Endothelial cell of umbilical vein (primary cell): ENCODE results near the gene SLC9A9. TPM values are rescaled to one million over a fixed set of nuclear protein-coding genes. Genes with fewer than 3 reads are reported as not detected.

ENCODE experiments used
- BruUV-seq: library from RNA; stranded (reverse); fragments of 400-500 nt; replicated peaks from 2 replicates; lab custom pipeline; 2021; lab: Mats Ljungman, UMichigan
- CTCF ChIA-PET: fragments of 300-600, 350-600 bp; sonication (Branson Sonifier 250); formaldehyde crosslinking; loops from one replicate; lab custom pipeline; 2021; ENCODE audit warnings: antibody characterized with exemption, inconsistent platforms; lab: Charles Lee
- POLR2A ChIA-PET: fragments of 300-600, 350-600 bp; sonication (Branson Sonifier 250); formaldehyde crosslinking; loops from one replicate; lab custom pipeline; 2021; ENCODE audit warnings: antibody characterized with exemption, inconsistent platforms; lab: Charles Lee
- DNase-seq: peaks from one replicate; pipeline ENCODE4 v3.0.0-alpha.2; 2011; ENCODE audit warnings: low read depth, low spot score
- FAIRE-seq: peaks from 2 replicates; lab custom pipeline; 2011; peaks lifted over from hg19 to GRCh38; lab: Jason Lieb, UNC
- H2AFZ ChIP-seq: 2 replicates; pipeline ENCODE4 v1.6.0; 2012; ENCODE audit warnings: low read depth, low read length, control low read depth, inconsistent platforms
- H3K27ac ChIP-seq: 2 replicates; pipeline ENCODE4 v1.5.1; 2011; ENCODE audit warnings: low read depth, mild to moderate bottlenecking, control low read depth, low read length, moderate library complexity; ENCODE audit not compliant: insufficient read depth
- H3K27me3 ChIP-seq, 2 experiments: 2 replicates each; pipeline versions ENCODE4 v1.6.0 to v1.6.1; 2011; ENCODE audit warnings: low read length in 2 of 2, mixed read lengths in 1 of 2; ENCODE audit not compliant: control insufficient read depth in 2 of 2, insufficient read depth in 2 of 2
- H3K36me3 ChIP-seq, 2 experiments: 2 replicates in 1 of 2; 3 replicates in 1 of 2; pipeline ENCODE4 v1.5.1; 2011; ENCODE audit warnings: low read length in 2 of 2, mild to moderate bottlenecking in 1 of 2, moderate library complexity in 1 of 2; ENCODE audit not compliant: control insufficient read depth in 2 of 2, insufficient read depth in 2 of 2; ENCODE audit errors: extremely low read depth in 1 of 2
- H3K4me1 ChIP-seq: 3 replicates; pipeline ENCODE4 v1.5.1; 2011; ENCODE audit warnings: mild to moderate bottlenecking, low read length; ENCODE audit not compliant: control insufficient read depth, insufficient read depth; ENCODE audit errors: extremely low read depth
- H3K4me2 ChIP-seq: 2 replicates; pipeline ENCODE4 v1.6.1; 2011; ENCODE audit warnings: low read length, control low read depth, mixed read lengths; ENCODE audit not compliant: insufficient read depth
- H3K4me3 ChIP-seq, 3 experiments: fragments of 200-600 bp in 1 of 3; sonication (generic), shearing (Covaris generic) in 1 of 3; replicated peaks in 1 of 3; 2 replicates each; pipeline ENCODE4 v1.5.1; 2011 to 2016; ENCODE audit warnings: control low read depth in 3 of 3, low read length in 3 of 3, mild to moderate bottlenecking in 2 of 3, inconsistent platforms in 1 of 3, low read depth in 1 of 3, moderate library complexity in 1 of 3; ENCODE audit not compliant: insufficient read depth in 1 of 3
- H3K79me2 ChIP-seq: 2 replicates; pipeline ENCODE4 v1.6.0; 2012; ENCODE audit warnings: low read length, inconsistent platforms; ENCODE audit not compliant: control insufficient read depth, insufficient read depth
- H3K9ac ChIP-seq: replicated peaks from 2 replicates; pipeline ENCODE3; 2011; ENCODE audit warnings: low read length, control low read depth; ENCODE audit not compliant: insufficient read depth; ENCODE audit errors: extremely low read depth
- H3K9me1 ChIP-seq: replicated peaks from 3 replicates; pipeline ENCODE4 v1.6.0; 2011; ENCODE audit warnings: mild to moderate bottlenecking, low read length; ENCODE audit not compliant: control insufficient read depth, insufficient read depth; ENCODE audit errors: extremely low read depth
- H3K9me3 ChIP-seq: replicated peaks from 2 replicates; pipeline ENCODE4 v1.5.1; 2012; ENCODE audit warnings: low read length, inconsistent platforms; ENCODE audit not compliant: control insufficient read depth, insufficient read depth
- H4K20me1 ChIP-seq: replicated peaks from 2 replicates; pipeline ENCODE3; 2011; ENCODE audit warnings: mild to moderate bottlenecking, low read length; ENCODE audit not compliant: control insufficient read depth, insufficient read depth; ENCODE audit errors: extremely low read depth
- EZH2 ChIP-seq: IDR thresholded peaks from 2 replicates; pipeline ENCODE4 v1.6.1; 2012; ENCODE audit warnings: borderline replicate concordance, low read depth, mild to moderate bottlenecking, moderate library complexity, low read length, inconsistent platforms; ENCODE audit not compliant: severe bottlenecking
- FOS ChIP-seq: IDR thresholded peaks from 2 replicates; pipeline ENCODE4 v1.6.1; 2011; ENCODE audit warnings: mild to moderate bottlenecking, low read length, moderate library complexity, borderline replicate concordance; ENCODE audit not compliant: insufficient read depth
- GATA2 ChIP-seq: IDR thresholded peaks from 2 replicates; pipeline ENCODE4 v1.7.0; 2011; ENCODE audit warnings: low read depth, mild to moderate bottlenecking, moderate library complexity, mixed read lengths, low read length; ENCODE audit not compliant: insufficient read length, insufficient read depth
- JUN ChIP-seq: IDR thresholded peaks from 2 replicates; pipeline ENCODE4 v1.6.1; 2011; ENCODE audit warnings: borderline replicate concordance, low read depth; ENCODE audit not compliant: insufficient read length, insufficient read depth
- MYC ChIP-seq: IDR thresholded peaks from one replicate; pipeline ENCODE4 v1.6.1; 2011; ENCODE audit warnings: mild to moderate bottlenecking, low read depth, low read length
- POLR2A ChIP-seq: IDR thresholded peaks from 2 replicates; pipeline ENCODE4 v1.6.1; 2012; ENCODE audit warnings: low read depth, mild to moderate bottlenecking, control low read depth, low read length
- POLR2AphosphoS5 ChIP-seq: IDR thresholded peaks from 2 replicates; pipeline ENCODE4 v1.6.1; 2012; ENCODE audit warnings: low read depth, mild to moderate bottlenecking, control low read depth, low read length, moderate library complexity; ENCODE audit not compliant: insufficient read depth
- dilution Hi-C: fragments of 300-500 bp; cut with MboI; formaldehyde crosslinking; loops from one replicate; pipeline ENCODE4 v1.15.0; 2019; ENCODE audit warnings: low sequenced_read_pairs; ENCODE audit not compliant: extremely low pct_ligation_motif_present
- intact Hi-C: fragments of 100-400 bp; cut with micrococcal nuclease; formaldehyde crosslinking; loops from one replicate; pipeline ENCODE4 v1.10.0; 2022
- polyA plus RNA-seq, 4 experiments: library from polyadenylated mRNA; depleted of rRNA in 3 of 4; stranded (reverse) in 3 of 4; unstranded in 1 of 4; fragments of >200 nt; gene quantifications; 2 replicates each; pipeline versions ENCODE4 v1.2.1 to v1.2.3, GENCODE V29; 2011 to 2012; ENCODE audit warnings: missing spikeins in 1 of 4
- total RNA-seq: library from RNA; stranded (reverse); gene quantifications from 2 replicates; pipeline ENCODE4 v1.2.3, GENCODE V29; 2021
- TF ChIP-seq, protein P1 (sequence below): IDR thresholded peaks from 2 replicates; pipeline ENCODE4 v1.6.1; 2011; ENCODE audit not compliant: insufficient read depth, insufficient read length
- TF ChIP-seq, protein P2 (sequence below), 2 donors: IDR thresholded peaks; 1 replicate in 1 of 2; 2 replicates in 1 of 2; pipeline ENCODE4 v1.5.1; 2011; ENCODE audit warnings: low read length in 2 of 2, mild to moderate bottlenecking in 2 of 2, moderate library complexity in 2 of 2, control low read depth in 1 of 2, inconsistent platforms in 1 of 2, low read depth in 1 of 2; ENCODE audit not compliant: insufficient read depth in 1 of 2; ENCODE audit errors: extremely low read depth in 1 of 2

SLC9A9 gene
- total and polyA plus RNA-seq, 2 donors (not counting 3 experiments of a cell fraction or from before 2014, with no cell fraction given): 1.5 to 1.8 TPM

DNA sequence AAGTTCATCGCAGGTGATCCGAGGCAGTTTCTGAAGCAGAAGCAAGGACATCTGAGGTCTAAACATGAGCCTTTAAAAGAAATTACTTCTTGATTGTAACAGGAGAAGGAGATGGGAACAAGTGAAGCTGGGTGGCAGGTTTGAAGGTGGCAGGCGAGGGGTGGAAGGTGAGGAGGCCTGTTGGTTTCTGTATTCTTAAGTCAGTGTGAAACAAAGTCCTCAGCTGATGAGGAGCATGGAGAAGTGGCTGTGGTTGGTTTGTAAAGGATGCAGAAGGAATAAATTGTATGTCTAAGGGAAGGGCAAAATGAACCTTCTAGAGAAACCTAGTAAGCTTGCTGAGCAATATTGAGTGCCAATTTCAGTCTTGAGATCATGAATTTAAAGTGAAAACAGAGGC lies 429.9 kb downstream of the SLC9A9 start:
- H3K27me3 ChIP-seq: no peaks in the 10 kb centered on the region
- H3K4me2 ChIP-seq: no peak overlapping the region
- dilution Hi-C loops: no loop called here
- FAIRE-seq (no peak), DNase-seq (no peak)
- H3K9me3 ChIP-seq: no peaks in the 10 kb centered on the region
- no peak overlapping the region for H3K4me3 ChIP-seq
- no peak overlapping the region for H3K27ac ChIP-seq
- H3K9me1 ChIP-seq: no peaks in the 10 kb centered on the region
- no peaks in the 10 kb centered on the region for H3K4me1 ChIP-seq
- CTCF ChIA-PET: no interaction called here
- TF ChIP-seq GATA2 (no peak), EZH2 (no peak)
- BruUV-seq: no TSS peak
- no peaks in the 10 kb centered on the region for H3K36me3 ChIP-seq
- no peak overlapping the region for H3K9ac ChIP-seq
- no peaks in the 10 kb centered on the region for H3K79me2 ChIP-seq
- no peaks in the 10 kb centered on the region for H4K20me1 ChIP-seq
- POLR2A ChIA-PET: no interaction called here
- H2AFZ ChIP-seq: no peak overlapping the region
- intact Hi-C loops: no loop called here

DNA sequence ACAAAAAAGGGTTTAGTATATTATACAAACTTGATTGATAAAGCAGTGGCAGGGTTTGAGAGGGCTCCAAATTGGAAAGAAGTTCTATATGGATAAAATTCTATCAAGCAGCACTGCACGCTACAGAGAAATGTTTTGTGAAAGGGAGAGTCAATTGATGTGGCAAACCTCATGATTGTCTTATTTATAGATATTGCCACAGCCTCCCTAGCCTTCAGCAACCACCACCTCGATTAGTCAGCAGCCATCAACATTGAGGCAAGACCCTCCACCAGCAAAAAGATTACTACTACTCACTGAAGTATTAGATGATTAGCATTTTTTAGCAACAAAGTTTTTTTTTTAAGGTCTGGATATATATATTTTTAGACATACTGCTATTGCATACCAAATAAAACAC lies 432.0 kb downstream of the SLC9A9 start:
- Histone ChIP-seq H3K4me3 (no peak overlapping the region), H3K27ac (no peak overlapping the region), H3K27me3 (no peaks in the 10 kb centered on the region), H3K79me2 (no peaks in the 10 kb centered on the region), H3K36me3 (no peaks in the 10 kb centered on the region), H3K4me1 (no peaks in the 10 kb centered on the region), H3K9ac (no peak overlapping the region), H3K9me1 (no peaks in the 10 kb centered on the region), H2AFZ (no peak overlapping the region), H4K20me1 (no peaks in the 10 kb centered on the region), H3K9me3 (no peaks in the 10 kb centered on the region), H3K4me2 (no peak overlapping the region)
- intact Hi-C loops (no loop called here), dilution Hi-C loops (no loop called here)
- ChIA-PET POLR2A (no interaction called here), CTCF (no interaction called here)
- no peak for FAIRE-seq
- DNase-seq: no peak
- BruUV-seq: no TSS peak
- TF ChIP-seq MYC: no peak
- TF ChIP-seq, protein P1, sequence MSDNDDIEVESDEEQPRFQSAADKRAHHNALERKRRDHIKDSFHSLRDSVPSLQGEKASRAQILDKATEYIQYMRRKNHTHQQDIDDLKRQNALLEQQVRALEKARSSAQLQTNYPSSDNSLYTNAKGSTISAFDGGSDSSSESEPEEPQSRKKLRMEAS: no peak
- TF ChIP-seq, protein P2, sequence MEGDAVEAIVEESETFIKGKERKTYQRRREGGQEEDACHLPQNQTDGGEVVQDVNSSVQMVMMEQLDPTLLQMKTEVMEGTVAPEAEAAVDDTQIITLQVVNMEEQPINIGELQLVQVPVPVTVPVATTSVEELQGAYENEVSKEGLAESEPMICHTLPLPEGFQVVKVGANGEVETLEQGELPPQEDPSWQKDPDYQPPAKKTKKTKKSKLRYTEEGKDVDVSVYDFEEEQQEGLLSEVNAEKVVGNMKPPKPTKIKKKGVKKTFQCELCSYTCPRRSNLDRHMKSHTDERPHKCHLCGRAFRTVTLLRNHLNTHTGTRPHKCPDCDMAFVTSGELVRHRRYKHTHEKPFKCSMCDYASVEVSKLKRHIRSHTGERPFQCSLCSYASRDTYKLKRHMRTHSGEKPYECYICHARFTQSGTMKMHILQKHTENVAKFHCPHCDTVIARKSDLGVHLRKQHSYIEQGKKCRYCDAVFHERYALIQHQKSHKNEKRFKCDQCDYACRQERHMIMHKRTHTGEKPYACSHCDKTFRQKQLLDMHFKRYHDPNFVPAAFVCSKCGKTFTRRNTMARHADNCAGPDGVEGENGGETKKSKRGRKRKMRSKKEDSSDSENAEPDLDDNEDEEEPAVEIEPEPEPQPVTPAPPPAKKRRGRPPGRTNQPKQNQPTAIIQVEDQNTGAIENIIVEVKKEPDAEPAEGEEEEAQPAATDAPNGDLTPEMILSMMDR (IDR thresholded peaks at IDR 0.05; ENCODE audit: extremely low read depth in 1 of 2, insufficient read depth in 1 of 2, low read depth in 1 of 2, low read length in 2 of 2): no peak
- no peak for TF ChIP-seq JUN
- no peak for TF ChIP-seq FOS
- no peak for TF ChIP-seq POLR2A
- no peak for TF ChIP-seq GATA2
- TF ChIP-seq EZH2: no peak
- TF ChIP-seq POLR2AphosphoS5: no peak
